ENCODE data around the gene TFIP11. TPM values are rescaled to one million over a fixed set of nuclear protein-coding genes. Genes with fewer than 3 reads are reported as not detected.

The TFIP11 gene
- total and polyA plus RNA-seq, 2 of the 13 experiments (the other 11 are each of a cell fraction or from before 2014, with no cell fraction given) = 15.4 to 22.8 TPM

DNA sequence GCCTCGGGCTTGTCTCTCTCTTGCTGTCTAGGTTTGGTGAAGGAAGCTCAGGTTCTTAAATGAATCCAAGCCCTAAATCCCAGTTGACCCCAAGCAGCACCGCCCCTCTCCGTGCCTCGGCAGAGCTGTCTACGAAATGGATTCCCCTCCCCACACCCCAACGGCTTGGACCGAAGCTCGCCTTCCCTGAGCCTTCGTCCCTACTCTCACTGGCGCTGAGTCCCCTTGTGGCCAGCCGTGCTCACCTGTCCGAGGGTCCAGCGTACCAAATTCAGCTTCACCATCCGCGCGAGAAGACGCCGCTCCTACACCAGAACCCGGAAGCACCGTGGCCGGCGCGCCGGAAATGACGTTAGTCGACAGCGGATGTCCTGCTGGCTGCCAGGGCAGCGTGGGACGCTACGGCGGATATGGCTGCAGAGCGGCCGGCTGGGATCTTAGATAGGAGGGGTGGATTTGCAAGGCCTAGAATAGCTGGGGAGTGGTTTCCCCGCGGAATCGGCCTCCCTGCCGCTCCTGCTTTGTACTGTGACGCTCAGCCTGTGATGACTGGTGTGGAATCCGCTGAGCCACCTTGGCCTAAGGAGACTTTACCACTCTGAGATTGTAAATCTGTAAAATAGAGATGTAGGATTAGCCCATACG is at the start of gene TFIP11 (continued):
- TF ChIP-seq KDM5A (IDR thresholded peaks at IDR 0.05; ENCODE audit: borderline replicate concordance, low read length) (peak; percentile 85), TEAD3 (CRISPR knock-in tag; optimal IDR thresholded peaks at IDR 0.05; ENCODE audit: borderline replicate concordance) (peak; percentile 67), STAG1 (CRISPR knock-in tag; IDR thresholded peaks at IDR 0.05) (peak; percentile 33), MAFK (conservative IDR thresholded peaks at IDR 0.05 in 1 of 2, IDR thresholded peaks at IDR 0.05 in 1 of 2; ENCODE audit: low read length in 2 of 2) (no peak), ZNF318 (CRISPR knock-in tag; IDR thresholded peaks at IDR 0.05) (peak; percentile 59; the same call in 1 of the 2 replicates), ZFP37 (CRISPR knock-in tag; IDR thresholded peaks at IDR 0.05; ENCODE audit: borderline replicate concordance) (0 out of 2 replicates have a peak, but pooled peaks have one; percentile 62), SSRP1 (CRISPR knock-in tag; IDR thresholded peaks at IDR 0.05) (no peak), SIX4 (CRISPR knock-in tag; IDR thresholded peaks at IDR 0.05) (peak; percentile 26; the same call in 1 of the 2 replicates), CSRNP1 (CRISPR knock-in tag; IDR thresholded peaks at IDR 0.05) (no peak), CTCF (CRISPR knock-in tag; IDR thresholded peaks at IDR 0.05) (peak; percentile 75), ATAD3A (CRISPR knock-in tag; IDR thresholded peaks at IDR 0.05) (no peak), TRAFD1 (CRISPR knock-in tag; IDR thresholded peaks at IDR 0.05; ENCODE audit: borderline replicate concordance) (no peak), SRY (CRISPR knock-in tag; IDR thresholded peaks at IDR 0.05) (peak; percentile 61; the same call in 1 of the 2 replicates)
- TF ChIP-seq, protein P1, sequence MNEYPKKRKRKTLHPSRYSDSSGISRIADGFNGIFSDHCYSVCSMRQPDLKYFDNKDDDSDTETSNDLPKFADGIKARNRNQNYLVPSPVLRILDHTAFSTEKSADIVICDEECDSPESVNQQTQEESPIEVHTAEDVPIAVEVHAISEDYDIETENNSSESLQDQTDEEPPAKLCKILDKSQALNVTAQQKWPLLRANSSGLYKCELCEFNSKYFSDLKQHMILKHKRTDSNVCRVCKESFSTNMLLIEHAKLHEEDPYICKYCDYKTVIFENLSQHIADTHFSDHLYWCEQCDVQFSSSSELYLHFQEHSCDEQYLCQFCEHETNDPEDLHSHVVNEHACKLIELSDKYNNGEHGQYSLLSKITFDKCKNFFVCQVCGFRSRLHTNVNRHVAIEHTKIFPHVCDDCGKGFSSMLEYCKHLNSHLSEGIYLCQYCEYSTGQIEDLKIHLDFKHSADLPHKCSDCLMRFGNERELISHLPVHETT (CRISPR knock-in tag; conservative IDR thresholded peaks at IDR 0.05) = no peak

Measured in HepG2 (cell line).